HG02884 (cell line): ENCODE measurements around the gene KCNMB4.
A peak's percentile ranks its signal among the peaks of the same experiment; 100 is the strongest.

ENCODE experiments used
- ATAC-seq: cut with Tn5 transposase; IDR thresholded peaks from one replicate; pipeline ENCODE4 v1.9.1; 2021; ENCODE audit warnings: mild to moderate bottlenecking, moderate library complexity; ENCODE audit not compliant: unreplicated experiment

Gene KCNMB4

GRCh38 chr12:70365648-70366518 is at the start of gene KCNMB4:
Gene KCNMB4, plus strand, starts transcription at chr12:70366290. Its CDS starts 445 bp downstream, at chr12:70366735.
- ATAC-seq: peak; percentile 69

GRCh38 chr12:70317781-70318180 is 48.3 kb upstream of the KCNMB4 start:
- ATAC-seq: peak; percentile 96

GRCh38 chr12:70319605-70320004 is 46.5 kb upstream of the KCNMB4 start:
- ATAC-seq: no peak

GRCh38 chr12:70321191-70321590 is 44.9 kb upstream of the KCNMB4 start:
- ATAC-seq: no peak

- no peak for ATAC-seq
These were observed 38.5 kb upstream of the KCNMB4 start for GRCh38 chr12:70327541-70327940.

GRCh38 chr12:70329728-70330127 is 36.4 kb upstream of the KCNMB4 start:
- ATAC-seq: no peak

GRCh38 chr12:70330158-70330557 is 35.9 kb upstream of the KCNMB4 start:
- no peak for ATAC-seq

GRCh38 chr12:70332236-70332635 is 33.9 kb upstream of the KCNMB4 start:
- ATAC-seq: no peak

- no peak for ATAC-seq
These were observed 31.3 kb upstream of the KCNMB4 start for GRCh38 chr12:70334742-70335141.

GRCh38 chr12:70338531-70338930 is 27.6 kb upstream of the KCNMB4 start:
- no peak for ATAC-seq

GRCh38 chr12:70351076-70351475 is 15.0 kb upstream of the KCNMB4 start:
- ATAC-seq: no peak

- no peak for ATAC-seq
These were observed 12.1 kb upstream of the KCNMB4 start for GRCh38 chr12:70353780-70354660.

GRCh38 chr12:70354787-70355186 is 11.3 kb upstream of the KCNMB4 start:
- no peak for ATAC-seq

GRCh38 chr12:70355972-70356371 is 10.1 kb upstream of the KCNMB4 start:
- ATAC-seq: no peak

- no peak for ATAC-seq
These were observed 6.5 kb upstream of the KCNMB4 start for GRCh38 chr12:70359458-70360197.

GRCh38 chr12:70360218-70360617 is 5.9 kb upstream of the KCNMB4 start:
- no peak for ATAC-seq

- ATAC-seq: no peak
These were observed 1.2 kb upstream of the KCNMB4 start for GRCh38 chr12:70364695-70365397.

GRCh38 chr12:70365398-70365647 is 767 bp upstream of the KCNMB4 start:
- ATAC-seq: no peak

GRCh38 chr12:70366581-70367257 is 629 bp downstream of the KCNMB4 start:
- peak; percentile 38 for ATAC-seq
